Colonic mucosa (tissue), 4 donors: ENCODE measurements around the gene MAMSTR. TPM values are rescaled to one million over a fixed set of nuclear protein-coding genes. Genes with fewer than 3 reads are reported as not detected.

ENCODE experiments used
- DNase-seq: peaks from one replicate; pipeline ENCODE4 v3.0.0-alpha.2; 2020
- H3K27ac ChIP-seq: fragments of 200-600 bp; one replicate; pipeline ENCODE4 v1.8.0; 2021
- H3K27me3 ChIP-seq: fragments of 200-600 bp; one replicate; pipeline ENCODE4 v1.8.0; 2021
- H3K36me3 ChIP-seq: fragments of 200-600 bp; one replicate; pipeline ENCODE4 v1.8.0; 2021
- H3K4me1 ChIP-seq: fragments of 200-600 bp; one replicate; pipeline ENCODE4 v1.8.0; 2021; ENCODE audit warnings: mild to moderate bottlenecking
- H3K4me3 ChIP-seq: fragments of 200-600 bp; one replicate; pipeline ENCODE4 v1.8.0; 2021
- H3K9ac ChIP-seq, 2 donors: one replicate each; pipeline ENCODE4 v1.7.0; 2013; ENCODE audit warnings: control low read depth in 2 of 2, low read depth in 2 of 2, low read length in 2 of 2
- H3K9me3 ChIP-seq: fragments of 200-600 bp; one replicate; pipeline ENCODE4 v1.8.0; 2021
- intact Hi-C: fragments of 100-400 bp; cut with DNase I; formaldehyde crosslinking; loops from one replicate; pipeline ENCODE4 v1.14.1; 2022
- total RNA-seq, 2 donors: library from RNA; stranded (reverse); fragmentation: NEBNext Ultra II Directional in 1 of 2; extraction: Animal tissue kit (Norgen Biotek cat#: 25700) in 1 of 2; gene quantifications; one replicate each; pipeline ENCODE4 v1.2.1, GENCODE V29; 2021
- TF ChIP-seq, protein P1 (sequence below): fragments of 200-600 bp; IDR thresholded peaks from one replicate; pipeline ENCODE4 v1.8.0; 2022; ENCODE audit warnings: antibody characterized with exemption, mild to moderate bottlenecking
- donor health status: healthy.
- donor health status: DM: no; HTN: no; CAD: no.
- donor health status: DM: no; HTN: no; CAD: no.

MAMSTR gene
- total RNA-seq, 2 donors from 2014 or later = 0.35 to 1.2 TPM

GRCh38 chr19:48713864-48714755, 5.4 kb downstream of the MAMSTR start:
- H3K9me3 ChIP-seq = no peaks in the 10 kb centered on the region
- DNase-seq = peak; percentile 99
- peaks cover 15% of the 10 kb centered on the region for H3K4me1 ChIP-seq
- H3K9ac ChIP-seq = peak overlapping the region; percentile 54 to 96
- intact Hi-C loops = no loop called here
- peak overlapping the region; percentile 51 for H3K4me3 ChIP-seq
- TF ChIP-seq, protein P1, sequence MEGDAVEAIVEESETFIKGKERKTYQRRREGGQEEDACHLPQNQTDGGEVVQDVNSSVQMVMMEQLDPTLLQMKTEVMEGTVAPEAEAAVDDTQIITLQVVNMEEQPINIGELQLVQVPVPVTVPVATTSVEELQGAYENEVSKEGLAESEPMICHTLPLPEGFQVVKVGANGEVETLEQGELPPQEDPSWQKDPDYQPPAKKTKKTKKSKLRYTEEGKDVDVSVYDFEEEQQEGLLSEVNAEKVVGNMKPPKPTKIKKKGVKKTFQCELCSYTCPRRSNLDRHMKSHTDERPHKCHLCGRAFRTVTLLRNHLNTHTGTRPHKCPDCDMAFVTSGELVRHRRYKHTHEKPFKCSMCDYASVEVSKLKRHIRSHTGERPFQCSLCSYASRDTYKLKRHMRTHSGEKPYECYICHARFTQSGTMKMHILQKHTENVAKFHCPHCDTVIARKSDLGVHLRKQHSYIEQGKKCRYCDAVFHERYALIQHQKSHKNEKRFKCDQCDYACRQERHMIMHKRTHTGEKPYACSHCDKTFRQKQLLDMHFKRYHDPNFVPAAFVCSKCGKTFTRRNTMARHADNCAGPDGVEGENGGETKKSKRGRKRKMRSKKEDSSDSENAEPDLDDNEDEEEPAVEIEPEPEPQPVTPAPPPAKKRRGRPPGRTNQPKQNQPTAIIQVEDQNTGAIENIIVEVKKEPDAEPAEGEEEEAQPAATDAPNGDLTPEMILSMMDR = no peak
- H3K27ac ChIP-seq = peak overlapping the region; percentile 58
- H3K36me3 ChIP-seq = no peaks in the 10 kb centered on the region
- no peaks in the 10 kb centered on the region for H3K27me3 ChIP-seq

- Histone ChIP-seq H3K4me1 (peaks cover 15% of the 10 kb centered on the region), H3K27me3 (no peaks in the 10 kb centered on the region), H3K4me3 (peak overlapping the region; percentile 51), H3K27ac (peak overlapping the region; percentile 37), H3K9me3 (no peaks in the 10 kb centered on the region), H3K9ac (peak overlapping the region; percentile 53 to 82), H3K36me3 (no peaks in the 10 kb centered on the region)
- no peak for DNase-seq
- intact Hi-C loops = no loop called here
- TF ChIP-seq, protein P1 = no peak
Observed at GRCh38 chr19:48713041-48713863, 6.3 kb downstream of the MAMSTR start.

DNA sequence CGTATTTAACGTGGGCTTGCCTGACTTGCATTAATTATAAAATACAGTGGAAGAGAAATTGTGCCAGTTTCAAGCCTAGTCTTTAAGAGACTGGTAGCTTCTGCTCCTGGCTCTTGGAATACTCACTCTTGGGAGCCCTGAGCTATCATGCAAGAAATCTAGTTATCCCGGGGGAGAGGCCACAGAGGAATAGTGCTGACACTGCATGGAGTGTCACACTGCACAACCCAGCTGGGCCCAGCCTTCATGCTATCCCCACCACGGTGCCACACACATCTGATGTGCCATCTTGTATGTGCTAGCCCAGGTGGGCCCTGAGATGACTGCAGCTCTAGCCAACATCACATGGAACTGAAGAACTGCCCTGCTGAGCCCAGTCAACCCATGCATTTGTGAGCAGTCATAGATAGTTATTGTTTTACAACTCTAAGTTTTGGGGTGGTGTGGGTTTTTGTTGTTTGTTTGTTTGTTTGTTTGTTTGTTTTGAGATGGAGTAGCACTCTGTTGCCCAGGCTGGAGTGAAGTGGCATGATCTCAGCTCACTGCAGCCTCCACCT, 8.3 kb downstream of the MAMSTR start:
- no peaks in the 10 kb centered on the region for H3K9me3 ChIP-seq
- H3K36me3 ChIP-seq = no peaks in the 10 kb centered on the region
- no peak overlapping the region for H3K4me3 ChIP-seq
- no peak for DNase-seq
- H3K9ac ChIP-seq = no peak overlapping the region
- TF ChIP-seq, protein P1 = no peak
- intact Hi-C loops = no loop called here
- H3K27me3 ChIP-seq = no peaks in the 10 kb centered on the region
- H3K4me1 ChIP-seq = peaks cover 15% of the 10 kb centered on the region
- no peak overlapping the region for H3K27ac ChIP-seq

- intact Hi-C loops = no loop called here
- no peaks in the 10 kb centered on the region for H3K9me3 ChIP-seq
- no peak overlapping the region for H3K9ac ChIP-seq
- no peak overlapping the region for H3K27ac ChIP-seq
- TF ChIP-seq, protein P1 = no peak
- DNase-seq = no peak
- H3K4me3 ChIP-seq = no peak overlapping the region
- H3K4me1 ChIP-seq = peaks cover 5% of the 10 kb centered on the region
- H3K36me3 ChIP-seq = no peaks in the 10 kb centered on the region
- no peaks in the 10 kb centered on the region for H3K27me3 ChIP-seq
Observed at GRCh38 chr19:48708471-48708870, 11.1 kb downstream of the MAMSTR start.

GRCh38 chr19:48705431-48705830, 14.1 kb downstream of the MAMSTR start:
- no peak for DNase-seq
- Histone ChIP-seq H3K27me3 (no peaks in the 10 kb centered on the region), H3K4me1 (no peaks in the 10 kb centered on the region), H3K4me3 (no peak overlapping the region), H3K36me3 (no peaks in the 10 kb centered on the region), H3K9me3 (no peaks in the 10 kb centered on the region), H3K9ac (no peak overlapping the region), H3K27ac (no peak overlapping the region)
- intact Hi-C loops = no loop called here
- TF ChIP-seq, protein P1 = no peak
